ENCODE results near the gene MACROH2A1.

DNA sequence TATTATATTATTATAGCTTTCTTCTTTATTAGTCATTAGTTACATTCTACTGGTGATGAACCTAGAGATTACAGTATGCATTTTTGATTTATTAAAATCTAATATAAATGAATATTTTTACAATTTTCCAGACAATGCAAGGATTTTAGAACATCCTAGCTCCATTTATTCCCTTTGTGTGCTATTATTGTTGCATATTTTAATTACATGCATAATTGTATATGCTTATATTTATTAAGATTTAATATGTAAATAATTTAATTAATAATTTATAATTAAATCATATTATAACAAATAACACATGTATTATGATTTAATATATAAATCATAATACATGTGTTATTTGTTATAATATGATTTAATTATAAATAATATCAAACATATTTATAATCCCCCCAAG, 23.4 kb upstream of the MACROH2A1 start:
- TF ChIP-seq POLR2AphosphoS5 (IDR thresholded peaks at IDR 0.05; ENCODE audit: insufficient read depth in 1 of 2, low read depth in 1 of 2) (no peak), POLR2A (IDR thresholded peaks at IDR 0.05) (no peak)

All from vagina (tissue), 2 donors.